Keratinocyte (primary cell): Measurements from ENCODE around the gene TRIM63. TPM values are rescaled to one million over a fixed set of nuclear protein-coding genes. Genes with fewer than 3 reads are reported as not detected.

Experiments used
- DNase-seq: peaks from one replicate; pipeline ENCODE4 v3.0.0-alpha.2; 2011; ENCODE audit warnings: low read depth, missing footprints, low spot score
- FAIRE-seq: peaks from 2 replicates; lab custom pipeline; 2011; peaks lifted over from hg19 to GRCh38; lab: Jason Lieb, UNC
- H2AFZ ChIP-seq: 2 replicates; pipeline ENCODE4 v1.6.0; 2012; ENCODE audit warnings: low read length, control low read depth, inconsistent platforms; ENCODE audit not compliant: control insufficient read depth
- H3K27ac ChIP-seq: 2 replicates; pipeline ENCODE4 v1.5.1; 2011; ENCODE audit warnings: low read length; ENCODE audit not compliant: control insufficient read depth, insufficient read depth
- H3K27me3 ChIP-seq: 3 replicates; pipeline ENCODE4 v1.6.0; 2011; ENCODE audit warnings: low read length; ENCODE audit not compliant: control insufficient read depth, insufficient read depth; ENCODE audit errors: extremely low read depth
- H3K36me3 ChIP-seq, 2 experiments: 2 replicates in 1 of 2; 3 replicates in 1 of 2; pipeline ENCODE4 v1.5.1; 2011; ENCODE audit warnings: low read length in 2 of 2, mild to moderate bottlenecking in 1 of 2; ENCODE audit not compliant: control insufficient read depth in 2 of 2, insufficient read depth in 2 of 2; ENCODE audit errors: extremely low read depth in 1 of 2
- H3K4me1 ChIP-seq: 3 replicates; pipeline ENCODE4 v1.5.1; 2011; ENCODE audit warnings: low read length; ENCODE audit not compliant: control insufficient read depth, insufficient read depth; ENCODE audit errors: extremely low read depth
- H3K4me2 ChIP-seq: 3 replicates; pipeline ENCODE4 v1.6.0; 2011; ENCODE audit warnings: low read depth, low read length; ENCODE audit not compliant: control insufficient read depth, insufficient read depth; ENCODE audit errors: extremely low read depth
- H3K4me3 ChIP-seq, 3 experiments: fragments of 200-600 bp in 1 of 3; sonication (generic) in 1 of 3; 2 replicates in 2 of 3; 3 replicates in 1 of 3; pipeline ENCODE4 v1.5.1; 2011 to 2016; ENCODE audit warnings: low read length in 3 of 3, mild to moderate bottlenecking in 3 of 3, control low read depth in 2 of 3, inconsistent platforms in 1 of 3, low read depth in 1 of 3, mixed read lengths in 1 of 3, mixed run types in 1 of 3, moderate library complexity in 1 of 3; ENCODE audit not compliant: control insufficient read depth in 2 of 3, insufficient read depth in 2 of 3; ENCODE audit errors: extremely low read depth in 1 of 3
- H3K79me2 ChIP-seq: 2 replicates; pipeline ENCODE4 v1.6.0; 2012; ENCODE audit warnings: low read length; ENCODE audit not compliant: control insufficient read depth, insufficient read depth
- H3K9ac ChIP-seq: 3 replicates; pipeline ENCODE4 v1.6.0; 2011; ENCODE audit warnings: low read length; ENCODE audit not compliant: control insufficient read depth, insufficient read depth; ENCODE audit errors: extremely low read depth
- H3K9me1 ChIP-seq: 3 replicates; pipeline ENCODE4 v1.6.0; 2011; ENCODE audit warnings: low read length; ENCODE audit not compliant: control insufficient read depth, insufficient read depth; ENCODE audit errors: extremely low read depth
- H3K9me3 ChIP-seq: 2 replicates; pipeline ENCODE4 v1.5.1; 2012; ENCODE audit warnings: low read depth, low read length; ENCODE audit not compliant: control insufficient read depth
- H4K20me1 ChIP-seq: 3 replicates; pipeline ENCODE4 v1.6.0; 2011; ENCODE audit warnings: low read length; ENCODE audit not compliant: control insufficient read depth, insufficient read depth; ENCODE audit errors: extremely low read depth
- CTCF ChIP-seq, 3 experiments: IDR thresholded peaks in 1 of 3; conservative IDR thresholded peaks in 1 of 3; optimal IDR thresholded peaks in 1 of 3; 2 replicates in 2 of 3; 3 replicates in 1 of 3; pipeline versions ENCODE3 to v1.5.1; 2011; ENCODE audit warnings: low read length in 3 of 3, mild to moderate bottlenecking in 3 of 3, moderate library complexity in 2 of 3, control low read depth in 1 of 3, inconsistent platforms in 1 of 3; ENCODE audit not compliant: insufficient read depth in 2 of 3; ENCODE audit errors: extremely low read depth in 1 of 3
- EZH2 ChIP-seq: IDR thresholded peaks from one replicate; pipeline ENCODE4 v1.6.1; 2012; ENCODE audit warnings: inconsistent platforms, mild to moderate bottlenecking, low read length, moderate library complexity
- dilution Hi-C: fragments of 300-500 bp; cut with MboI; formaldehyde crosslinking; loops from one replicate; pipeline ENCODE4 v1.7.0; 2020; ENCODE audit warnings: low sequenced_read_pairs; ENCODE audit not compliant: extremely low pct_ligation_motif_present
- polyA plus RNA-seq, 5 experiments: library from polyadenylated mRNA; depleted of rRNA in 3 of 5; stranded (reverse) in 3 of 5; stranded (forward) in 1 of 5; unstranded in 1 of 5; fragments of >200 nt; gene quantifications; 1 replicate in 1 of 5; 2 replicates in 3 of 5; 3 replicates in 1 of 5; pipeline versions ENCODE4 v1.2.1 to v1.2.3, GENCODE V29; 2011 to 2012; ENCODE audit warnings: missing spikeins in 2 of 5, low read depth in 1 of 5, low replicate concordance in 1 of 5

Gene TRIM63
- polyA plus RNA-seq, 1 donor (not counting 4 experiments of a cell fraction or from before 2014, with no cell fraction given), result not detected

GRCh38 chr1:26066160-26066559, 1.3 kb downstream of the TRIM63 start:
- no peaks in the 10 kb centered on the region for H3K27me3 ChIP-seq
- dilution Hi-C loops, result no loop called here
- no peaks in the 10 kb centered on the region for H3K9me3 ChIP-seq
- TF ChIP-seq CTCF (optimal IDR thresholded peaks at IDR 0.05 in 1 of 3, IDR thresholded peaks at IDR 0.05 in 1 of 3, conservative IDR thresholded peaks at IDR 0.05 in 1 of 3; ENCODE audit: extremely low read depth in 1 of 3, insufficient read depth in 2 of 3, low read length in 3 of 3) (no peak), EZH2 (no peak)
- H3K27ac ChIP-seq, result no peak overlapping the region
- H3K4me3 ChIP-seq, result no peak overlapping the region
- H3K4me2 ChIP-seq, result no peak overlapping the region
- no peaks in the 10 kb centered on the region for H4K20me1 ChIP-seq
- H3K9ac ChIP-seq, result no peak overlapping the region
- no peaks in the 10 kb centered on the region for H3K79me2 ChIP-seq
- DNase-seq (no peak), FAIRE-seq (no peak)
- H2AFZ ChIP-seq, result no peak overlapping the region
- H3K9me1 ChIP-seq, result no peaks in the 10 kb centered on the region
- no peaks in the 10 kb centered on the region for H3K4me1 ChIP-seq
- no peaks in the 10 kb centered on the region for H3K36me3 ChIP-seq

GRCh38 chr1:26064553-26064952, 2.9 kb downstream of the TRIM63 start:
- peak; percentile 9 for FAIRE-seq
- dilution Hi-C loops, result no loop called here
- DNase-seq, result no peak

More at GRCh38 chr1:26064553-26064952, 2.9 kb downstream of the TRIM63 start:
- Histone ChIP-seq H3K36me3 (no peaks in the 10 kb centered on the region), H3K27ac (no peak overlapping the region), H3K4me2 (no peak overlapping the region), H3K9me3 (no peaks in the 10 kb centered on the region), H3K9me1 (no peaks in the 10 kb centered on the region), H3K9ac (no peak overlapping the region), H4K20me1 (no peaks in the 10 kb centered on the region), H3K27me3 (peaks cover 4% of the 10 kb centered on the region), H3K4me1 (no peaks in the 10 kb centered on the region), H3K79me2 (no peaks in the 10 kb centered on the region), H3K4me3 (no peak overlapping the region), H2AFZ (no peak overlapping the region)
- TF ChIP-seq CTCF (optimal IDR thresholded peaks at IDR 0.05 in 1 of 3, IDR thresholded peaks at IDR 0.05 in 1 of 3, conservative IDR thresholded peaks at IDR 0.05 in 1 of 3; ENCODE audit: extremely low read depth in 1 of 3, insufficient read depth in 2 of 3, low read length in 3 of 3) (no peak), EZH2 (no peak)
